Measurements from ENCODE around the gene KAT2A. TPM values are rescaled to one million over a fixed set of nuclear protein-coding genes. Genes with fewer than 3 reads are reported as not detected.

Gene KAT2A
- total and polyA plus RNA-seq, 9 of the 15 experiments (the other 6 are each of a cell fraction or from before 2014, with no cell fraction given) = 1.5 to 80.4 (median 31.9) TPM

DNA sequence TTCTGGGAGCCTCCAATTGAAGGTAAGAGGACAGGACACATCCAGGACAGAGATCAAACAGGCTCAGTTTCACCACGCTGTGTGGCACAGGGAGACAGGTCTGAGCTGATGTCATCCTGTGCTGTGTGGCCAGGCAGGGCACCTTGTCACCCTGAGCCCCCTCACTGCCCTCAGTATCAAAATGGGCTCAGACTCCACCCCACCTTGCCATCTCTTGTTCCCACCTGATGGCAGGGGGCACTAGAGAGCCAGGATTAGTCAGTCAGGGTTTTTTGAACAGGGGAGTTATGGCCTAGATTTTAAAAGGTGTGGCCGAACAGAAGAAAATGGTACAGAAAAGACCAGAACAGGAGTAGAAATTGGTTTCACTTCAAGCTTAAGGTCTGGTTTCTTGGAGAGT is 2.6 kb downstream of the KAT2A start (continued):
- TF ChIP-seq, protein P1, sequence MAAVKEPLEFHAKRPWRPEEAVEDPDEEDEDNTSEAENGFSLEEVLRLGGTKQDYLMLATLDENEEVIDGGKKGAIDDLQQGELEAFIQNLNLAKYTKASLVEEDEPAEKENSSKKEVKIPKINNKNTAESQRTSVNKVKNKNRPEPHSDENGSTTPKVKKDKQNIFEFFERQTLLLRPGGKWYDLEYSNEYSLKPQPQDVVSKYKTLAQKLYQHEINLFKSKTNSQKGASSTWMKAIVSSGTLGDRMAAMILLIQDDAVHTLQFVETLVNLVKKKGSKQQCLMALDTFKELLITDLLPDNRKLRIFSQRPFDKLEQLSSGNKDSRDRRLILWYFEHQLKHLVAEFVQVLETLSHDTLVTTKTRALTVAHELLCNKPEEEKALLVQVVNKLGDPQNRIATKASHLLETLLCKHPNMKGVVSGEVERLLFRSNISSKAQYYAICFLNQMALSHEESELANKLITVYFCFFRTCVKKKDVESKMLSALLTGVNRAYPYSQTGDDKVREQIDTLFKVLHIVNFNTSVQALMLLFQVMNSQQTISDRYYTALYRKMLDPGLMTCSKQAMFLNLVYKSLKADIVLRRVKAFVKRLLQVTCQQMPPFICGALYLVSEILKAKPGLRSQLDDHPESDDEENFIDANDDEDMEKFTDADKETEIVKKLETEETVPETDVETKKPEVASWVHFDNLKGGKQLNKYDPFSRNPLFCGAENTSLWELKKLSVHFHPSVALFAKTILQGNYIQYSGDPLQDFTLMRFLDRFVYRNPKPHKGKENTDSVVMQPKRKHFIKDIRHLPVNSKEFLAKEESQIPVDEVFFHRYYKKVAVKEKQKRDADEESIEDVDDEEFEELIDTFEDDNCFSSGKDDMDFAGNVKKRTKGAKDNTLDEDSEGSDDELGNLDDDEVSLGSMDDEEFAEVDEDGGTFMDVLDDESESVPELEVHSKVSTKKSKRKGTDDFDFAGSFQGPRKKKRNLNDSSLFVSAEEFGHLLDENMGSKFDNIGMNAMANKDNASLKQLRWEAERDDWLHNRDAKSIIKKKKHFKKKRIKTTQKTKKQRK (IDR thresholded peaks at IDR 0.05; ENCODE audit: borderline replicate concordance, low read depth, low read length) = no peak
- TF ChIP-seq, protein P2, sequence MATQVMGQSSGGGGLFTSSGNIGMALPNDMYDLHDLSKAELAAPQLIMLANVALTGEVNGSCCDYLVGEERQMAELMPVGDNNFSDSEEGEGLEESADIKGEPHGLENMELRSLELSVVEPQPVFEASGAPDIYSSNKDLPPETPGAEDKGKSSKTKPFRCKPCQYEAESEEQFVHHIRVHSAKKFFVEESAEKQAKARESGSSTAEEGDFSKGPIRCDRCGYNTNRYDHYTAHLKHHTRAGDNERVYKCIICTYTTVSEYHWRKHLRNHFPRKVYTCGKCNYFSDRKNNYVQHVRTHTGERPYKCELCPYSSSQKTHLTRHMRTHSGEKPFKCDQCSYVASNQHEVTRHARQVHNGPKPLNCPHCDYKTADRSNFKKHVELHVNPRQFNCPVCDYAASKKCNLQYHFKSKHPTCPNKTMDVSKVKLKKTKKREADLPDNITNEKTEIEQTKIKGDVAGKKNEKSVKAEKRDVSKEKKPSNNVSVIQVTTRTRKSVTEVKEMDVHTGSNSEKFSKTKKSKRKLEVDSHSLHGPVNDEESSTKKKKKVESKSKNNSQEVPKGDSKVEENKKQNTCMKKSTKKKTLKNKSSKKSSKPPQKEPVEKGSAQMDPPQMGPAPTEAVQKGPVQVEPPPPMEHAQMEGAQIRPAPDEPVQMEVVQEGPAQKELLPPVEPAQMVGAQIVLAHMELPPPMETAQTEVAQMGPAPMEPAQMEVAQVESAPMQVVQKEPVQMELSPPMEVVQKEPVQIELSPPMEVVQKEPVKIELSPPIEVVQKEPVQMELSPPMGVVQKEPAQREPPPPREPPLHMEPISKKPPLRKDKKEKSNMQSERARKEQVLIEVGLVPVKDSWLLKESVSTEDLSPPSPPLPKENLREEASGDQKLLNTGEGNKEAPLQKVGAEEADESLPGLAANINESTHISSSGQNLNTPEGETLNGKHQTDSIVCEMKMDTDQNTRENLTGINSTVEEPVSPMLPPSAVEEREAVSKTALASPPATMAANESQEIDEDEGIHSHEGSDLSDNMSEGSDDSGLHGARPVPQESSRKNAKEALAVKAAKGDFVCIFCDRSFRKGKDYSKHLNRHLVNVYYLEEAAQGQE (IDR thresholded peaks at IDR 0.05; ENCODE audit: borderline replicate concordance) = peak; percentile 47; the same call in 1 of the 2 replicates
- TF ChIP-seq, protein P2 (CRISPR knock-in tag; IDR thresholded peaks at IDR 0.05; ENCODE audit: low read depth) = no peak
